OCI-LY1 (cell line): ENCODE measurements around the gene IFT22.

ENCODE experiments used
- EZH2 ChIP-seq: fragments of 200-600 bp; sonication (generic), shearing (Covaris generic); IDR thresholded peaks from 2 replicates; pipeline ENCODE4 v1.8.0; 2017; ENCODE audit warnings: borderline replicate concordance, mixed run types, mild to moderate bottlenecking, antibody characterized with exemption, low read length, moderate library complexity, mixed read lengths
- TF ChIP-seq, protein P1 (sequence below): fragments of 200-600 bp; sonication (generic), shearing (Covaris generic); IDR thresholded peaks from 2 replicates; pipeline ENCODE4 v1.5.1; 2017; ENCODE audit warnings: mild to moderate bottlenecking, antibody characterized with exemption, low read length, moderate library complexity, mixed read lengths

DNA sequence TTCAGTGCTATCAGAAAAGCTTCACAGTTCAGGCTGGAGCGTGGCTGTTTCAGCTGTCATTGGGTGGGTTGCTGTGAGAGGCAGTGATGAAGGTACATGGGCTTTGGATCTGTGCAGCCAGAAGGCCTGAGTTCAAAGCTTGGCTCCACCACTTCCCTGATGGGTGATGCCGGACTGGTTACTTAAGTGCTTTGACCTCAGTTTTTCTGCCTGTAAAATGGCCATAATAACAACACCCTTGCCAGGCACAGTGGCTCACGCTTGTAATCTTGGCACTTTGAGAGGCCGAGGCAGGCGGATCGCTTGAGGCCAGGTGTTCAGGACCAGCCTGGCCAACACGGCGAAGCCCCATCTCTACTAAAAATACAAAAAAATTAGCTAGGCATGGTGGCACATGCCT, 10.4 kb upstream of the IFT22 start:
- TF ChIP-seq, protein P1, sequence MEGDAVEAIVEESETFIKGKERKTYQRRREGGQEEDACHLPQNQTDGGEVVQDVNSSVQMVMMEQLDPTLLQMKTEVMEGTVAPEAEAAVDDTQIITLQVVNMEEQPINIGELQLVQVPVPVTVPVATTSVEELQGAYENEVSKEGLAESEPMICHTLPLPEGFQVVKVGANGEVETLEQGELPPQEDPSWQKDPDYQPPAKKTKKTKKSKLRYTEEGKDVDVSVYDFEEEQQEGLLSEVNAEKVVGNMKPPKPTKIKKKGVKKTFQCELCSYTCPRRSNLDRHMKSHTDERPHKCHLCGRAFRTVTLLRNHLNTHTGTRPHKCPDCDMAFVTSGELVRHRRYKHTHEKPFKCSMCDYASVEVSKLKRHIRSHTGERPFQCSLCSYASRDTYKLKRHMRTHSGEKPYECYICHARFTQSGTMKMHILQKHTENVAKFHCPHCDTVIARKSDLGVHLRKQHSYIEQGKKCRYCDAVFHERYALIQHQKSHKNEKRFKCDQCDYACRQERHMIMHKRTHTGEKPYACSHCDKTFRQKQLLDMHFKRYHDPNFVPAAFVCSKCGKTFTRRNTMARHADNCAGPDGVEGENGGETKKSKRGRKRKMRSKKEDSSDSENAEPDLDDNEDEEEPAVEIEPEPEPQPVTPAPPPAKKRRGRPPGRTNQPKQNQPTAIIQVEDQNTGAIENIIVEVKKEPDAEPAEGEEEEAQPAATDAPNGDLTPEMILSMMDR, result no peak
- TF ChIP-seq EZH2, result no peak
